ENCODE results near the gene CEP104. TPM values are rescaled to one million over a fixed set of nuclear protein-coding genes. Genes with fewer than 3 reads are reported as not detected.
A peak's percentile ranks its signal among the peaks of the same experiment; 100 is the strongest.

The CEP104 gene
- total and polyA plus RNA-seq, 9 of the 15 experiments (the other 6 are each of a cell fraction or from before 2014, with no cell fraction given): 11.2 to 63.4 (median 42.6) TPM

GRCh38 chr1:3900969-3901529 is 44.0 kb upstream of the CEP104 start (continued):
- TF ChIP-seq E2F3 (CRISPR knock-in tag; IDR thresholded peaks at IDR 0.05) (0 out of 2 replicates have a peak, but pooled peaks have one; percentile 2), ZNF695 (CRISPR knock-in tag; IDR thresholded peaks at IDR 0.05) (no peak), KLF1 (tag; IDR thresholded peaks at IDR 0.05) (peak; percentile 68; the same call in 1 of the 2 replicates), TOE1 (IDR thresholded peaks at IDR 0.05; ENCODE audit: borderline replicate concordance) (peak; percentile 60; the same call in 1 of the 2 replicates), TOE1 (CRISPR knock-in tag; IDR thresholded peaks at IDR 0.05; ENCODE audit: borderline replicate concordance, low read depth) (no peak), SRF (CRISPR knock-in tag; IDR thresholded peaks at IDR 0.05) (peak in 1 of 2 experiments; percentile 62; a peak in 1 of 4 replicates), TAF9B (IDR thresholded peaks at IDR 0.05; ENCODE audit: partially characterized antibody) (no peak), PRDM10 (IDR thresholded peaks at IDR 0.05; ENCODE audit: partially characterized antibody) (peak; percentile 10), TAF7 (tag; IDR thresholded peaks at IDR 0.05) (no peak), NFIC (IDR thresholded peaks at IDR 0.05) (peak; percentile 37), ZNF165 (CRISPR knock-in tag; IDR thresholded peaks at IDR 0.05; ENCODE audit: borderline replicate concordance) (no peak), ZNF717 (CRISPR knock-in tag; IDR thresholded peaks at IDR 0.05) (no peak), MEIS2 (IDR thresholded peaks at IDR 0.05; ENCODE audit: partially characterized antibody) (no peak), MED1 (CRISPR knock-in tag; IDR thresholded peaks at IDR 0.05; ENCODE audit: borderline replicate concordance) (no peak), HNRNPLL (IDR thresholded peaks at IDR 0.05; ENCODE audit: low read depth, low read length, poor library complexity, severe bottlenecking) (peak; percentile 84), ELF4 (CRISPR knock-in tag; IDR thresholded peaks at IDR 0.05) (no peak), SIN3A (IDR thresholded peaks at IDR 0.05; ENCODE audit: borderline replicate concordance in 2 of 2, control insufficient read depth in 1 of 2, low read depth in 2 of 2, low read length in 2 of 2) (peak; percentile 24 to 72; a peak in 3 of 4 replicates)
